A549 (cell line): ENCODE data around the gene SKAP1.

ENCODE experiments used
- EHMT2 ChIP-seq: fragments of 200-600 bp; sonication (generic); IDR thresholded peaks from 2 replicates; pipeline ENCODE4 v1.6.1; 2016; ENCODE audit warnings: antibody characterized with exemption, low read depth, mild to moderate bottlenecking, moderate library complexity
- EP300 ChIP-seq, 2 experiments: fragments of >200 bp; sonication (Bioruptor Twin); formaldehyde crosslinking; IDR thresholded peaks; 2 replicates in 1 of 2; 3 replicates in 1 of 2; pipeline ENCODE4 v1.6.1; 2016 to 2017
- MYC ChIP-seq: IDR thresholded peaks from 2 replicates; pipeline ENCODE4 v1.6.1; 2012; ENCODE audit warnings: mild to moderate bottlenecking, inconsistent platforms, low read length, improper control_type of control experiment, borderline replicate concordance
- NR3C1 ChIP-seq: fragments of >200 bp; sonication (Bioruptor Twin); formaldehyde crosslinking; IDR thresholded peaks from 3 replicates; pipeline ENCODE4 v1.6.1; 2017
- POLR2A ChIP-seq: IDR thresholded peaks from 2 replicates; pipeline ENCODE4 v1.6.1; 2012; ENCODE audit warnings: mild to moderate bottlenecking, low read length
- RCOR1 ChIP-seq: fragments of 150-350 bp; IDR thresholded peaks from 2 replicates; pipeline ENCODE4 v1.6.1; 2014; ENCODE audit warnings: antibody characterized with exemption, low read length, low read depth
- RFX5 ChIP-seq: fragments of 450-650 bp; IDR thresholded peaks from 2 replicates; pipeline ENCODE4 v1.7.1; 2014; ENCODE audit warnings: antibody characterized with exemption, mild to moderate bottlenecking, moderate library complexity
- SMC3 ChIP-seq: fragments of >200 bp; sonication (Bioruptor Twin); formaldehyde crosslinking; IDR thresholded peaks from 3 replicates; pipeline ENCODE4 v1.6.1; 2018; ENCODE audit warnings: inconsistent platforms
- ZFP36 ChIP-seq: fragments of 450-650 bp; IDR thresholded peaks from 2 replicates; pipeline ENCODE4 v1.6.1; 2014; ENCODE audit warnings: borderline replicate concordance; ENCODE audit not compliant: partially characterized antibody
- TF ChIP-seq, protein P1 (sequence below): fragments of 200-600 bp; sonication (generic); IDR thresholded peaks from 2 replicates; pipeline ENCODE4 v1.6.1; 2016; ENCODE audit warnings: antibody characterized with exemption, mild to moderate bottlenecking, moderate library complexity
- TF ChIP-seq, protein P2 (sequence below): fragments of >200 bp; sonication (Bioruptor Twin); formaldehyde crosslinking; IDR thresholded peaks from 3 replicates; pipeline ENCODE4 v1.5.1; 2016
- TF ChIP-seq, protein P3 (sequence below): fragments of 450-650 bp; IDR thresholded peaks from 2 replicates; pipeline ENCODE4 v1.6.1; 2014; ENCODE audit warnings: antibody characterized with exemption
- TF ChIP-seq, protein P4 (sequence below): IDR thresholded peaks from 2 replicates; pipeline ENCODE4 v1.6.1; 2012

DNA sequence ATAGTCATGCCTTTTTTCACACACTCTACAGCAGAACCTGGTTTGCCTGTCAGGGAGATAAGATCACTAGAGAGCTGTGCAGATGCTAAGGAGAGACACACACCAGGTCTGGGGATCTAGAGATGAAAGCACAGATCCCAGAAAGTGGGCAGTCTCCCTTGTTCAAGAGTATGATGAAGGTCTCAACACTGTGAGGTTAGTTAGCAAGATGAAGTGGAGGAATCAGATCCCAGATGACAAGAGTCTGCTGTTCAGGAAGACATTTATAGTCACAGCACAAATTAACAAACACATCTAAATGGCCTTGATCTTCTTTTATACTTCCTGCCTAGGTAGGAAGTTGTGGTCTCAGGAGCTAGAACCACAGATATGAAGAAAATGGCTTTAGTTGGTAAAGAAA is 23.4 kb upstream of the SKAP1 start:
- TF ChIP-seq, protein P1, sequence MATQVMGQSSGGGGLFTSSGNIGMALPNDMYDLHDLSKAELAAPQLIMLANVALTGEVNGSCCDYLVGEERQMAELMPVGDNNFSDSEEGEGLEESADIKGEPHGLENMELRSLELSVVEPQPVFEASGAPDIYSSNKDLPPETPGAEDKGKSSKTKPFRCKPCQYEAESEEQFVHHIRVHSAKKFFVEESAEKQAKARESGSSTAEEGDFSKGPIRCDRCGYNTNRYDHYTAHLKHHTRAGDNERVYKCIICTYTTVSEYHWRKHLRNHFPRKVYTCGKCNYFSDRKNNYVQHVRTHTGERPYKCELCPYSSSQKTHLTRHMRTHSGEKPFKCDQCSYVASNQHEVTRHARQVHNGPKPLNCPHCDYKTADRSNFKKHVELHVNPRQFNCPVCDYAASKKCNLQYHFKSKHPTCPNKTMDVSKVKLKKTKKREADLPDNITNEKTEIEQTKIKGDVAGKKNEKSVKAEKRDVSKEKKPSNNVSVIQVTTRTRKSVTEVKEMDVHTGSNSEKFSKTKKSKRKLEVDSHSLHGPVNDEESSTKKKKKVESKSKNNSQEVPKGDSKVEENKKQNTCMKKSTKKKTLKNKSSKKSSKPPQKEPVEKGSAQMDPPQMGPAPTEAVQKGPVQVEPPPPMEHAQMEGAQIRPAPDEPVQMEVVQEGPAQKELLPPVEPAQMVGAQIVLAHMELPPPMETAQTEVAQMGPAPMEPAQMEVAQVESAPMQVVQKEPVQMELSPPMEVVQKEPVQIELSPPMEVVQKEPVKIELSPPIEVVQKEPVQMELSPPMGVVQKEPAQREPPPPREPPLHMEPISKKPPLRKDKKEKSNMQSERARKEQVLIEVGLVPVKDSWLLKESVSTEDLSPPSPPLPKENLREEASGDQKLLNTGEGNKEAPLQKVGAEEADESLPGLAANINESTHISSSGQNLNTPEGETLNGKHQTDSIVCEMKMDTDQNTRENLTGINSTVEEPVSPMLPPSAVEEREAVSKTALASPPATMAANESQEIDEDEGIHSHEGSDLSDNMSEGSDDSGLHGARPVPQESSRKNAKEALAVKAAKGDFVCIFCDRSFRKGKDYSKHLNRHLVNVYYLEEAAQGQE: no peak
- no peak for TF ChIP-seq MYC
- TF ChIP-seq, protein P2, sequence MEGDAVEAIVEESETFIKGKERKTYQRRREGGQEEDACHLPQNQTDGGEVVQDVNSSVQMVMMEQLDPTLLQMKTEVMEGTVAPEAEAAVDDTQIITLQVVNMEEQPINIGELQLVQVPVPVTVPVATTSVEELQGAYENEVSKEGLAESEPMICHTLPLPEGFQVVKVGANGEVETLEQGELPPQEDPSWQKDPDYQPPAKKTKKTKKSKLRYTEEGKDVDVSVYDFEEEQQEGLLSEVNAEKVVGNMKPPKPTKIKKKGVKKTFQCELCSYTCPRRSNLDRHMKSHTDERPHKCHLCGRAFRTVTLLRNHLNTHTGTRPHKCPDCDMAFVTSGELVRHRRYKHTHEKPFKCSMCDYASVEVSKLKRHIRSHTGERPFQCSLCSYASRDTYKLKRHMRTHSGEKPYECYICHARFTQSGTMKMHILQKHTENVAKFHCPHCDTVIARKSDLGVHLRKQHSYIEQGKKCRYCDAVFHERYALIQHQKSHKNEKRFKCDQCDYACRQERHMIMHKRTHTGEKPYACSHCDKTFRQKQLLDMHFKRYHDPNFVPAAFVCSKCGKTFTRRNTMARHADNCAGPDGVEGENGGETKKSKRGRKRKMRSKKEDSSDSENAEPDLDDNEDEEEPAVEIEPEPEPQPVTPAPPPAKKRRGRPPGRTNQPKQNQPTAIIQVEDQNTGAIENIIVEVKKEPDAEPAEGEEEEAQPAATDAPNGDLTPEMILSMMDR: no peak
- no peak for TF ChIP-seq POLR2A
- no peak for TF ChIP-seq ZFP36
- TF ChIP-seq, protein P3, sequence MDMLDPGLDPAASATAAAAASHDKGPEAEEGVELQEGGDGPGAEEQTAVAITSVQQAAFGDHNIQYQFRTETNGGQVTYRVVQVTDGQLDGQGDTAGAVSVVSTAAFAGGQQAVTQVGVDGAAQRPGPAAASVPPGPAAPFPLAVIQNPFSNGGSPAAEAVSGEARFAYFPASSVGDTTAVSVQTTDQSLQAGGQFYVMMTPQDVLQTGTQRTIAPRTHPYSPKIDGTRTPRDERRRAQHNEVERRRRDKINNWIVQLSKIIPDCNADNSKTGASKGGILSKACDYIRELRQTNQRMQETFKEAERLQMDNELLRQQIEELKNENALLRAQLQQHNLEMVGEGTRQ: no peak
- no peak for TF ChIP-seq SMC3
- TF ChIP-seq EP300 (IDR thresholded peaks at IDR 0.05): no peak
- no peak for TF ChIP-seq EHMT2
- no peak for TF ChIP-seq NR3C1
- TF ChIP-seq, protein P4, sequence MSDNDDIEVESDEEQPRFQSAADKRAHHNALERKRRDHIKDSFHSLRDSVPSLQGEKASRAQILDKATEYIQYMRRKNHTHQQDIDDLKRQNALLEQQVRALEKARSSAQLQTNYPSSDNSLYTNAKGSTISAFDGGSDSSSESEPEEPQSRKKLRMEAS: no peak
- no peak for TF ChIP-seq RFX5
- TF ChIP-seq RCOR1: no peak
